Transverse colon (tissue), 4 donors: ENCODE data around the gene POC1A.

Experiments used
- EP300 ChIP-seq: sonication (generic); formaldehyde crosslinking; IDR thresholded peaks from one replicate; pipeline ENCODE4 v1.6.1; 2017; ENCODE audit warnings: antibody characterized with exemption, low read depth
- POLR2A ChIP-seq: fragments of 450-650 bp; IDR thresholded peaks from one replicate; pipeline ENCODE4 v1.6.1; 2016; ENCODE audit warnings: antibody characterized with exemption, mild to moderate bottlenecking, moderate library complexity
- POLR2AphosphoS5 ChIP-seq, 3 donors: sonication (generic); formaldehyde crosslinking; IDR thresholded peaks; one replicate each; pipeline ENCODE4 v1.6.1; 2016; ENCODE audit warnings: antibody characterized with exemption in 3 of 3
- TF ChIP-seq, protein P1 (sequence below), 5 experiments: fragments of 200-600 bp in 3 of 5; fragments of 450-650 bp in 2 of 5; sonication (generic) in 3 of 5; IDR thresholded peaks; 1 replicate in 2 of 5; 2 replicates in 3 of 5; pipeline ENCODE4 v1.5.1; 2016 to 2017; ENCODE audit warnings: antibody characterized with exemption in 5 of 5, inconsistent platforms in 3 of 5, mild to moderate bottlenecking in 2 of 5, moderate library complexity in 1 of 5

DNA sequence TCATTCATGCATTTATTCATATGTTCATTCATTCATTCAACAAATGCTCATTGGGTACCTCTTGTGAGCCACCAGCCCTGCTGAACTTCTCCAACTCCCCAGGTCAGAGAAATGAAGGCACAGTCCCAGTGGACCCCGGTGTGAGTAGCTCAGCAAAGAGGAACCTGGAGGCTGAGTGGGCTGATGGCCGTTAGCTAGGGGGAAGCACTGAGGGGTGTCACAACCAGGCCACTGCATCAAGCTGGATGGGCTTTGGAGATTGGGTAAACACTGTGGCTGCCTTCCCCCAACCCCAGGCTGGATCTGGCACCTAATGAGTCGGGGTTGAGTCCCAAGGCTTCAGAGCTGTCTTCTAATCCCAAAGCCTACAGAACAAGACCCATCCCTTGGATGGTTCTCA lies 31.6 kb upstream of the POC1A start:
- TF ChIP-seq, protein P1, sequence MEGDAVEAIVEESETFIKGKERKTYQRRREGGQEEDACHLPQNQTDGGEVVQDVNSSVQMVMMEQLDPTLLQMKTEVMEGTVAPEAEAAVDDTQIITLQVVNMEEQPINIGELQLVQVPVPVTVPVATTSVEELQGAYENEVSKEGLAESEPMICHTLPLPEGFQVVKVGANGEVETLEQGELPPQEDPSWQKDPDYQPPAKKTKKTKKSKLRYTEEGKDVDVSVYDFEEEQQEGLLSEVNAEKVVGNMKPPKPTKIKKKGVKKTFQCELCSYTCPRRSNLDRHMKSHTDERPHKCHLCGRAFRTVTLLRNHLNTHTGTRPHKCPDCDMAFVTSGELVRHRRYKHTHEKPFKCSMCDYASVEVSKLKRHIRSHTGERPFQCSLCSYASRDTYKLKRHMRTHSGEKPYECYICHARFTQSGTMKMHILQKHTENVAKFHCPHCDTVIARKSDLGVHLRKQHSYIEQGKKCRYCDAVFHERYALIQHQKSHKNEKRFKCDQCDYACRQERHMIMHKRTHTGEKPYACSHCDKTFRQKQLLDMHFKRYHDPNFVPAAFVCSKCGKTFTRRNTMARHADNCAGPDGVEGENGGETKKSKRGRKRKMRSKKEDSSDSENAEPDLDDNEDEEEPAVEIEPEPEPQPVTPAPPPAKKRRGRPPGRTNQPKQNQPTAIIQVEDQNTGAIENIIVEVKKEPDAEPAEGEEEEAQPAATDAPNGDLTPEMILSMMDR (IDR thresholded peaks at IDR 0.05): no peak
- TF ChIP-seq POLR2A (no peak), EP300 (no peak), POLR2AphosphoS5 (IDR thresholded peaks at IDR 0.05) (no peak)
